ENCODE results near the gene RNF20.
A peak's percentile ranks its signal among the peaks of the same experiment; 100 is the strongest.
"Not testable (repeated sequence)": the region's sequence is repeated elsewhere in the genome, so short reads cannot be mapped to it uniquely, and the experiment has no call there.

The RNF20 gene, protein sequence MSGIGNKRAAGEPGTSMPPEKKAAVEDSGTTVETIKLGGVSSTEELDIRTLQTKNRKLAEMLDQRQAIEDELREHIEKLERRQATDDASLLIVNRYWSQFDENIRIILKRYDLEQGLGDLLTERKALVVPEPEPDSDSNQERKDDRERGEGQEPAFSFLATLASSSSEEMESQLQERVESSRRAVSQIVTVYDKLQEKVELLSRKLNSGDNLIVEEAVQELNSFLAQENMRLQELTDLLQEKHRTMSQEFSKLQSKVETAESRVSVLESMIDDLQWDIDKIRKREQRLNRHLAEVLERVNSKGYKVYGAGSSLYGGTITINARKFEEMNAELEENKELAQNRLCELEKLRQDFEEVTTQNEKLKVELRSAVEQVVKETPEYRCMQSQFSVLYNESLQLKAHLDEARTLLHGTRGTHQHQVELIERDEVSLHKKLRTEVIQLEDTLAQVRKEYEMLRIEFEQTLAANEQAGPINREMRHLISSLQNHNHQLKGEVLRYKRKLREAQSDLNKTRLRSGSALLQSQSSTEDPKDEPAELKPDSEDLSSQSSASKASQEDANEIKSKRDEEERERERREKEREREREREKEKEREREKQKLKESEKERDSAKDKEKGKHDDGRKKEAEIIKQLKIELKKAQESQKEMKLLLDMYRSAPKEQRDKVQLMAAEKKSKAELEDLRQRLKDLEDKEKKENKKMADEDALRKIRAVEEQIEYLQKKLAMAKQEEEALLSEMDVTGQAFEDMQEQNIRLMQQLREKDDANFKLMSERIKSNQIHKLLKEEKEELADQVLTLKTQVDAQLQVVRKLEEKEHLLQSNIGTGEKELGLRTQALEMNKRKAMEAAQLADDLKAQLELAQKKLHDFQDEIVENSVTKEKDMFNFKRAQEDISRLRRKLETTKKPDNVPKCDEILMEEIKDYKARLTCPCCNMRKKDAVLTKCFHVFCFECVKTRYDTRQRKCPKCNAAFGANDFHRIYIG

DNA sequence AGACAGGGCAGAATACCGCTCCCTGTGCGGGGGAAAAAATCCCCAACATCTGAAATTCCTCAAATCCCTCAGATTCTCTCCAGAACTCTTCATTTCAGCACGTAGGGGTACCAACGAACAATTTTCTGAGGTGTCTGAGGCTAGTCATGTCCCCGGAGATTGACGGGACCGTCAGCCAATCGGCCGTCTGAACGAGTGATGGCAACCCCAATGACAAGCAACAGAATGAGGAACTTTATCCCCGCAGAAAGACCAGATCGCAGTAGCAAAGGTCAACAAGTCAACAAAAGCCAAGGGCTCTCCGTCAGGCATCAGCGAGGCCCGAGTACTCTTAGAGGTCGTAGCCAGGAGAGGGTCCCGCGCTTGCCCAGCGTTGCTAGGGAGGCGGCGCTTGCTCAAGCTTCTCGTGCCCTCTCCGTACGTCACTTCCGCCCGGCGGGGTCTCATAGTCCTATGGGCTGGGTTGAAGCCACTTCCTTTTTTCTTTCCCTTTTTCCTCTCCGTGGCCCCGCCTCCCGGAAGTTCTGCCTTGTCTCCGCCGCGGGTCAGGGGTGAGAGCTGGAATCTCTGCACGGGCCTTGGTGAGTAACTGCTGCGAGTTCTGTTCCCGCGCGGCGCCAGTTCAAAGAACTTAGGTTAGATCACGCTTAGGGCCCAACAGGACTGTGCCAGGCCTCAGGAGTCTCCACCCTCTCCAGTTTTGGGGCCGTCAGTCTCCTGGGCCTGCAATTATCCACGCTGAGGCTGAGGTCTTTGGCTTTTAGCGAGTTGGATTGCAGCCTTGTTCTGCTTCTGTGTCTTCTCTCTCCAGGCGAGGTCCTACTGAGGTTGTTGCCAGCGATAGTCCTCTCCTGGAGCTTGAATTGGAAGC is at the start of gene RNF20:
TSS of gene RNF20 (plus strand) at position 520 of the 871 bp plus-strand sequence. CDS start 1,571 bp downstream, outside the sequence.
- peak; percentile 99 to 100 for DNase-seq

DNA sequence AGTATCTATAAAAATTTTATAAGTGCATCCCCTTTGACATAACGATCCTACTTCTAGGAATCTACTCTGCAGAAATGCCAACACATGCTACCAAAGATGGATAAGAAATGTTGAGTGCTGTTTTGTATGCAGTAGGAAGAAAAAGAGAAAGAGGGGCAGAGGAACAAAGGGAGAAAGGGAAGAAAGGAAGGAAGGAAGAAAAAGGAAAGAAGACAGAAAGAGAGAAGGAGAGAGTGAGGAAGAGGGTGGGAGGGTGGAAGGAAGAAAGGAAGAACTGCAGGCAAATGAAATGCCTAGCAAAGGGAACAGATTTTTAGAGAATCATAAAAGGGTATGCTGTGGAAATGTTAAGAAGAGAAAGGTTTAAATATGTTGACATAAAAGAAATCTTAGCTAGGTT is 49.6 kb upstream of the RNF20 start:
- no peak for DNase-seq

DNA sequence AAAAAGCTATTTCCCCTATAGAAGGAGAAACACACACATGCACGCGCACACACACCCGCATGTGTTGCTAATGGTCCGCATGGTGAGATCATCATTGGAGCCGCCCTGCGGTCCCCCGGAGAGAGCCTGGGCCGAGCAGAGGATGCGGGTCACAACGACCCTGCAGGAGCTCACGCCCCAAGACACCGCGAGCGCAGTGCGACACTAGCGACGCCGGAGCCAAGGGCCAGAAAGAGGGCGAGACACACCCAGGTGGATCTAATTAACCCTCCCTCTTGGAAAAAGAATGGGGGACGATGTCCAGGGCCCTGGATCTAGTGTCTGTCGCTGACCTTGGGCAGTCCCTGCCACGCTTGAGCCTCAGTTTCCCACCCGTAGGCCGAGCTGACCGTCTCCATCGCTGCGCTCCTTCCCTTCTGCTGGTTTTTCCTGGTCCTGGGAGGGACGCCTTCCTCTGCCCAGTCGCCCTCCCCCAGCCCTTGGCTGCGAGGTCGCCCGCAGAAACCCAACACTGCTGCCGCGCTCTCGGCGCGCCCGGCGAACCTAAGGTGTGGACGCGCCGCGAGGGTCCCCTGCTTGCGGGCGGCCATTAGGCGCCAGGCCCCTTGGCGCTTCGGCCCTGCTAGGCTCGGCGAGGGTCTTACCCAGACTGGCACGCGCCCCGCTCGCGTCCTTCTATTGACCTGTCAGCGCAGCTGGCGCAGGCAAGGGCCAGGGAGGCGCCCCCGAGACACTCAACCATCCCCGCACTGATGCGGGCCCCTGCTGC is 47.5 kb upstream of the RNF20 start:
- DNase-seq, result no peak

DNA sequence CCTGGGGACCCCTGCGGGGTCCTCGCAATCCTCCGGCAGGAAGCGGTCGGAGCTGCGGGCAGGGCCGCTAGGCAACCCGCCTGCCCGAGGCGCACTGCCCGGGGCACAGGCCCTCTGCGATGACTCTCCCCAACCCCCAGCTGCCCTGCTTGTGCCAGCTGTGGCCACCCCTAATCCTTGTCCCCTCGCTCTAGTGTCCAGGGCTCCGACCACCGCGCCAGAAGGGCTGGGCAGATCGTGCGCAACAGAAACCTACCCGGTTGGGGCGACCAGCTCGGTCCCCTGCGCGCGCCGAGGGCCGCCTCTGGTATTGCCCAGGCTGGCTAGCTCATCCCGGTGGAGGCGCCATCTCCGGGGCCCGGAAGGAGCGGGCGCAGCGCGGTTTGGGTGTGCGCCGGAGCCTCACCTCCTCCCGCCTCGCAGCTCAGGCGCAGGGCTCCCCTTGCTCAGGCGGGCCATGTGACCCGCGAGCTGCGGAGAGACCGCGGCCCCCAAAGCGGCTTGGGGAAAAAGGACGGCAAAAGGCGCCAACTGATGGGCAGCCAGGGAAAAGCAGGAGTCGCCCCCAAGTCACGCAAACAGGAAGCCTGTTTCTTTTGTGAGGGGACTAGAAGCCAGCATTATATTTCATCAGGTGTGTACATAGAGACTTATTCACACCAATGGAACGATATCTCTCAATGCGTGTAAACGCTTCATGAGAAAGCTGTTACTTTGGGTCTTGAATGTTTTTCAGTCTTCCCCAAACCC is 46.8 kb upstream of the RNF20 start:
- peak; percentile 23 to 30 for DNase-seq

DNA sequence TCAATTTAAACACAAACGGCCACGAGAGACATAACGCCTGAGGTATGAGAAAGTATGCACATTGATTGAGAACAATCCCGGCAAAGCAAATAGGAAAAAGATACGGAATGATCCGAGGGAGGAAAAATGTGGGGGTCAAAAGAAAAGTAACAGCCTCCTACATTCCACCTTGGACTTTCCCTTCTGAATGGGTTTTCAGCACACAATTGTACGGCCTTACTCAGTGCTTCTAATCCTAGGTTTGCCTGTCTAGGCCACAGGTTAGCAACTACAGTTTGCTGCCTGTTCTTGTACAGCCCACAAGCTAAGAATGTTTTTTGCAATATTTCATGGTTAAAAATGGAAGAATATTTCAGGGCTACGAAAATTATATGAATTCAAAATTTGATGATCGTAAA is 46.2 kb upstream of the RNF20 start:
- DNase-seq, result no peak

DNA sequence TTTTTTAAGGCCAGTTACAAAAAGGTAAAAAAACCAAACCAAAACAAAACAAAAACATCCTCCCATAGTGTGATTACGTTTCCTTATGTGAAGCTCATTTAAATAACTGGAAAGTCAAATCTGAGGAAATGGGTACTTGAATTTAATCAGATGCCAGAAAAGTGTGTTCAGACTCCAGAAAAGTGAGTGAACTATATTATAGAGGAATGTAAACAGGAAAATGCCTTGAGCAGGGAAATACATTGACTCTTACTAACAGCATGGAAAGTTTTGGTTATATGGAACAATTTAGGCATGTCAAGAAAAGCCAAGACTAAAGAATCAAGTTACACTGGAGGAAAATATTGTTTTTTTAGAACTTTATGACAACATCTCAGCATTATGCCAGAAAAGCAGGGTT is 37.8 kb upstream of the RNF20 start:
- DNase-seq, result no peak

DNA sequence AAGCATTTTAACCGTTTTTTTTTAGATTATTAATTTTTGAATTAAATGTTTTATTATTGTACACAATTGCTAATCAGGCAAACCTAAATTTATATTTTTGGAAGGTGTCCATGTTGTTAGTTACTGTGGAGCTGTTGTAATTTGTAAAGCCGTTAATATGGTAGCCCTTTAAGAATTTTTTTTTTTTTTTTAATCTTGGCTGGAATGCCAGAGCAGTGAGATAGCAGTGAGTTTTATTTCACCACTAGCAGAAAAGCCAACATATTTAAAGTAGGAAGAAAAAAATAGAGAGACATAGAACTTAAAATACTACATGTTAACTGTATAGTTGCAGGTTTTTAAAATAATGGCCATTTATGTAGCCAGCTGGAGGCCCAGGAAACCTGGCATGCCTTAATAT is 35.3 kb upstream of the RNF20 start:
- DNase-seq, result no peak

DNA sequence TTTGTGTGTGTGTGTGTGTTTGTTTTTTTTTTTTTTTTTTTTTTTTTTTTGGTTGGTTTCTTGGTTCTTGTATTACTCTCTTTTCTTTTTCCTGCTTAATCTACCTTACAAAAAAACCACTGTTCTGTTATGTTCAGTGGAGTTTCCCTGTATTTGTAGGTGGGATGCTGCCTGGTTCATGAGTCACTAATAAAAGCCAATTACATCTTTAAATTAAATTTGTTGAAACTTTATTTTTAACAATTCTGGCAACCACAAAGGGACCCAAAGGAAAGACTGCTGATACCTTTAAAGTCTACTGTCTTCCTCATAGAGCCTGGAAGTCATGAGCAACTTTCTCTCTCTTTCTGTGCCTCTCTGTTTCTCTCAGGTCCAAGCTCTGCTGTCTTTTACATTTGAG is 29.5 kb upstream of the RNF20 start:
- DNase-seq, result no peak

DNA sequence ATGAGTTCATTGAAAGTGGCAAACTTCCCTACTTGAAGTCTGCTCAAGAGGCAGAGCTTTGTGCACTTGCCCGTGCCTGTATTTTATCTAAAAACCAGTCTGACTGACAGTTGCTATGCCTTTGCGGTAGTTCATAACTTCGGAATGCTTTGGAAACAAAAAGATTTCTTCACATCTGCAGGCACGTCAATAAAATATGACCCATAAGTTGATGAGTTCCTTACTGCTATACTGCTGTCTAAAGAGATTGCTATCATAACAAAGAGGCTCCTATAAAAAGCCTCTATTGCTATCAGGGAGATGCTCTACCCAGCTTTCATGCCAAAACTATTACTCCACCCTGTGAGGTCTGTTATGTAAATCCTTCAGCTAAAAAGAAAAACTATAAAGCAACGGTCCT is 25.4 kb upstream of the RNF20 start:
- DNase-seq, result no peak

DNA sequence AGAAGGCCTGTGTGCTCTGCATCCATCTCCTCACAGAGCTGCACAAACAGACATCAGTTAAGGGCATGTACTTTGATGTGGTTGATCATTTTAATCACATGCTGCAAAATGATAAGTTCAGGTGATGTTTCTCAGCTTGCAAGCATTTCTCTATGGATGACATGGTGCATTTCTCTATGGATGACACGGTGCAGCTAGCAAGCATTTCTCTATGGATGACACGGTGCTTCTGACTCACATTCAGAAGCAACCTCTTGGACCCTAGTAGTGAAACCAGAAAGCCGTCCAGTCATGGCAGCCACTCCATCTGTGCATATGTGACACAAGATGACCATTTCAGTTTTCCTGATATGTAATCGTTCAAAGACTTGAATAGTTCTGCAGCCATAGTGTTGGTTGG is 24.1 kb upstream of the RNF20 start:
- no peak for DNase-seq

DNA sequence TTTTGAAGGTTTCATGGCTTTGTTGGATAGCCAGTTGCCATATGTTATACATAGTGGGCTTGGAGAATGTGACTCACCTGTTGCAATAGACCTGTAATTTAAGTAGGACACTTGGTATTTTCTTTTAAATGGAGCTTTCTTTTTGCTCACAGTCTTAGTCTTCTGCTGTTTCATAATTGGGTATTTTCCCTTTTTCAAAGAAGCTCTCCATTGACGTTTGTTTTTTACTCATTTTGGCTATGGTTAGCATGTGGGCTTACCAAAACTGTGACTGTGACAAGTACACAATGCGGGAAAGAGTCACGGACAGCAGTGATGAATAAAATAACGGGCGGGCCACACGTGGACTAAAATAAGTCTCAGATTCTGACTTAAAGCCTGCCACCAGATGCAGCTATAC is 23.2 kb upstream of the RNF20 start:
- peak; percentile 26 to 28 for DNase-seq

DNA sequence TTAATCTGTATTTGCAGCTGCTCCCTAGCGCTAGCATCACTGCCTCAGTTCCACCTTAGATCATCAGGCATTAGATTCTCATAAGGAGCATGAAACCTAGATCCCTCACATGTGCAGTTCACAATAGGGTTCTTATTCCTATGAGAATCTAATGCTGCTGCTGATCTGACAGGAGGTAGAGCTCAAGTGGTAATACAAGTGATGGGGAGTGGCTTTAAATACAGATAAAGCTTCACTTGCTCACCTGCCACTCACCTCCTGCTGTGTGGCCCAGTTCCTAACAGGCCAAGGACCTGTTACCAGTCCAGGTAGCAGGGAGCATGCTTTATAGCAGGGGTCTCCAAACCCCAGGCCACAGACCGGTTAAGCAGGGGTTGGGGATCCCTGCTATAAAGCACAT is 22.6 kb upstream of the RNF20 start:
- DNase-seq, result no peak

DNA sequence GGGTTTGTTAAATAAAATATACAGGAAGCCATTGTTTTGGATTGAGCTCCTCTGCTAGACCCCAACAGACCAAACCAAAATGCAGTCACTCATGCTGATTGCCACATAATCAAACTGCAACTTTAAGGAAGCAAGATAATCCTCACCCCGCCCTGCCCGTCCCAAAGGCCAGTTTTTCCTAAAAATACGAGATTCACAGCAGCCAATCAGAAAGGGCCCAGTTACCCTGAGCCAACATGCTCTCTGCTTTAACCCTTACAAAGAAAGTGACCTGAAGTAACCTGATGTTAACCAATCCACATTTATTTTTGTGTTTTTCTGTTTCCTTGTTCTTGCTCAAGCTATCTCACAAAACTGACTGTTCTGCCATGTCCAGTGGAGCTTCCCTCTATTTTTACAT is 21.5 kb upstream of the RNF20 start:
- no peak for DNase-seq

DNA sequence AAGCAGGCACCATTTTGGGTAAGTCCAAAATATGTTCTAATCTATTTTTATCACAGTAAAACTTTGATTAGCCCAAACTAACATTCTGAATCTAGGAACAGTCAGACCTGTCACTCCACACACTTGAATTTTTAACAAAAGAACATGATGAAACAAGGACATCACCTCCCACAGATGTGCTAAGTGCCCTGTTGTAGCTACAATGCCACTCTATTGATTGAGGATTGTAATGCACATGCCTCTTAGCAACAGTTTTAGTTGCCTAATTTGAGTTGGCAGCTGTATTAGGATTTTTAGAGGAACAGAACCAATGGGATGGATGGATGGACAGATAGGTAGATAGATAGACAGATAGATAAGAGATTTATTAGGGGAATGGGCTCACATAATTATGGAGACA is 20.3 kb upstream of the RNF20 start:
- DNase-seq, result no peak

DNA sequence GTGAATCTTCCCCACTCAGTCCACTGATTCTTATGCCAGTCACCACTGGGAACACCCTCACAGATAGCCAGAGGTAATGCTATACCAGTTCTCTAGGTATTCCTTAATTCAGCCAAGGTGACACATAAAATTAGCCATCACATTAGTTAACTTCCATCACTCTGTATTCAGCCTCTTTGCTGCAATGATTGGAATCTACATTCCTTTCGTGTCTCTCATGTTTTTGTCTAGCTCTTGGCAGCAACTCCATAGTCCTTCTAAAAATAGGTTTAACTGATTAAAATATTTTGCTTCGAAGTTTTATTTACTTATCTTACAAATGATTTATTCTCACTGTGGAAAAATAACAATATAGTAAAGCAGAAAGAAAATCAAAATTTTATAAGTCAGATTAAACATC is 19.6 kb upstream of the RNF20 start:
- no peak for DNase-seq

DNA sequence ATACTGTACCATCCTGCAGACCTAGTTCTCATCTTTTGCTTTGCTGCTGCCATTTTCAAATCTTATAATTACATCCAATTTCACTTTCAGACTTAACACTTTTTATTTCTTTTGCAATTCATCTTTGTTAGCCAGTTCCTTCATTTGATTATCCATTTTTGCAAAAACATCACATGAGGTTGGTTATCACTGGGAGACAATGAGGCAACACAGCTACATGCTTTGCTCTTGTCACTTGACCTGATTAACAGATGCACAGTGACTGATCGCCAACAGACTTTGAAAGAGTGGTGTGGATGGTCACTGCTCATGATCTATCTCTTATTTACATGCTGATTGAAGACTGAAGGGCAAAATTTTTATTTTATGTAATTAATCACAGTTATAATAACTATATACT is 17.0 kb upstream of the RNF20 start:
- no peak for DNase-seq

DNA sequence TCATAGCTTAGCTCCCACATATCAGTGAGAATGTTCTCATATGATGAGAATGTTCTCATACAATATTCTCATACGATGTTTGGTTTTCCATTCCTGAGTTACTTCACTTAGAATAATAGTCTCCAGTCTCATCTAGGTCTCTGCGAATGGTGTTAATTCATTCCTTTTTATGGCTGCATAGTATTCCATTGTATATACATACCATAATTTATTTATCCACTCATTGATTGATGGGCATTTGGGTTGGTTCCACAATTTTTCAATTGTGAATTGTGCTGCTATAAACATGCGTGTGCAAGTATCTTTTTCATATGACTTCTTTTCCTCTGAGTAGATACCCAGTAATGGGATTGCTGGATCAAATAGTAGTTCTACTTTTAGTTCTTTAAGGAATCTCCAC is 15.2 kb upstream of the RNF20 start:
- not testable (repeated sequence) for DNase-seq

DNA sequence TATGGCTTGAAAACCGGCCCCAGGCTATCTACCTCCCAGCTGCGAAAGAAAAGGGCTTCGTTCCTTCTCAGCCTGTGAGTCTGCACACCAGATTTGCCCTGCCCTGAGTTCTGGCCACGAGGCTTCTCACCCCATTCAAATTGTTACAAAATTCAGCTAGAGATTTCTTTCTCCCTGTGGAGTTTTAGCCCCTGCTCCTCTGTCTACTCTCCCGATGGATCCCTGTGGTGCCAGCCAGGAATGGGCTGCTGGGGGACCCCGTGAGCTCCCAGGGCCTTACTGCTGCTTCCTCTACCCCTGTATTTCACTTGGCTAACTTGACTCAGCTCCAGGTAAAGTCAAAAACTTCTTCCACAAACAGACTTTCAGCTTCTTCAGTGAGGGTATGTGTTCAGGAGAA is 9.3 kb upstream of the RNF20 start:
- DNase-seq, result no peak

DNA sequence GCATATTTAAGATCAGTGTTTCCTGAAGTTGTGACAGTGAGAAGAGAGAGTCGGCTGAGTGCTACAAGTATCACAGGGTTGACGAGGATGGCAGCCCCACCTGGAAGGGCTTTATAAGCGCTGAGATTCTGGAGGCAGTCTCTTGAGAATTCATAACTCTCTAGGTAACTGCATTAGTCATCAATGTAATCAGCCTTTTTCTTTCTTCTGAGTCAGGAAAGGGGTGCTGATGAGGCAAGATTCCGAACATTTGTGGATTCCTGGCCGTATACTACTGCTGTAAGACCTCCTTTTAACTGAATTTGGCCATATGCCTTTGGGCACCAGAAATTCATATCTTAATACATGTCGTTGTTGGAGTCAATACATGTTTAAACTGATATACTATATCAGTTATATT is 6.6 kb upstream of the RNF20 start:
- DNase-seq, result no peak

DNA sequence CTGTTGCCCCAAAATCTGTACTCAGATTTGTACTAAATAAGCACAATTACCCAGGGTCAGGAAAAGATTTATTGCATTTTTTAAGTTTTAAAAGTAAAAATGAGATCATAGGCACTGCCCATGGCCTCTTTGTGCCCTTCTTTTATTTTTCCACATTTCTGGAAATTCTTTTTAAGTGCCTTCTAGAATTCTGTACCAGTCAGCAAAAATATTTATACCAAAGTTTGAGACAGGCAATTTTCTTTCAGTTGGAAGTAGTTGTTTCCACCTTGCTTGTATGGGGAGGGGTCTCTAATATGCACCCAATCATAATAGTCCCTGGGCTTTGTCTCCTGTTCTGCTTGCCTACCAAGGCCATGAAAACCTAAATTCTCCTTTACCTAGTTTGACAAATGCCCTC is 5.6 kb upstream of the RNF20 start:
- no peak for DNase-seq

DNA sequence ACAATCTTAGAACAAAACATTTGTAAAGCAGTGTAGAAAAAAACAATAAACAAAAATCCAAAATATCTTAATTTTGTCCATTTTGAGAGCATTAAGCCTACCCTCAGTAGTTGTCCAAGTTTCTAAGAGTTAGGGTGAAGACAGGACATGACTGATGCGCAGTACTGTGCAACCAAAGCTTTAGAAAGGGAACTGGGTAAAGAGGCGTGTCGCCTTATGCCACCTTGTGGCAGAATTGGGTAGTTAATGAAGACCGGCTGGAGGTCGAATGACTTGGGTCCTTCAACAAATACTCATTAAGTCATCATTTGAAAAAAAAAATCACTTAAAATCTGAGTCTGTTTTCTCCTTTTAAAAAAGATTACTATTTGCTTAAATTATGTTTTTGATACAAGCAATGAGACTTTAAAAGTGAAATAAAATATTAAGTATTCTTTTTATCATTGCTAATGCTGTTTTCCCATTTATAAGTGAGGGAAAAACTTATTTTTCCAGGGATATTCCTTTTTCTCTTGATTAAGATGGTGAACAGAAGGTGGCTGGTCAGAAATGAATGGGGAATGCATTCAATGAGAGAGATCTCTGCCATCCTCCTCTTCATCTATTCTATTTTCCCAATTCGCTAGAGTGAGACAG is 3.5 kb upstream of the RNF20 start:
- peak; percentile 69 to 74 for DNase-seq

Measured in activated CD4-positive, alpha-beta T cell treated with anti-CD3 and anti-CD28 coated beads, Interleukin-2, amount 50 U/mL, for 48 hours (primary cell).